Neural cell (in vitro differentiated cells): ENCODE results near the gene ZNF804B.

ENCODE experiments used
- CTCF ChIP-seq: fragments of 450-650 bp; IDR thresholded peaks from 2 replicates; pipeline ENCODE4 v1.5.1; 2014; ENCODE audit warnings: antibody characterized with exemption, mild to moderate bottlenecking, moderate library complexity; ENCODE audit not compliant: poor library complexity, severe bottlenecking
- POLR2AphosphoS5 ChIP-seq: IDR thresholded peaks from 2 replicates; pipeline ENCODE4 v1.6.1; 2012

GRCh38 chr7:89385411-89385810 lies 625.9 kb downstream of the ZNF804B start:
- TF ChIP-seq CTCF (no peak), POLR2AphosphoS5 (peak; percentile 75)
